ENCODE measurements around the gene RGS8.

- TF ChIP-seq POLR2AphosphoS5 (IDR thresholded peaks at IDR 0.05; ENCODE audit: low read depth, low read length) (no peak), TAF1 (IDR thresholded peaks at IDR 0.05; ENCODE audit: low read depth, low read length) (no peak)
Measured at GRCh38 chr1:182653986-182654385, 30.4 kb downstream of the RGS8 start.
